Heart left ventricle (tissue), 16 donors: ENCODE measurements around the gene DPAGT1. TPM values are rescaled to one million over a fixed set of nuclear protein-coding genes. Genes with fewer than 3 reads are reported as not detected.

Experiments
- ATAC-seq, 4 donors: fragments of 200-7000 bp; cut with Tn5 transposase; one replicate each; pipeline ENCODE4 v1.9.1; 2020 to 2022; ENCODE audit warnings: moderate library complexity in 4 of 4, mild to moderate bottlenecking in 3 of 4, moderate number of reproducible peaks in 1 of 4
- DNase-seq, 5 donors: peaks; one replicate each; pipeline ENCODE4 v3.0.0-alpha.2; 2020
- H3K27ac ChIP-seq, 12 donors: fragments of 200-600 bp; sonication (generic) in 4 of 12; one replicate each; pipeline versions ENCODE4 v1.5.0 to v1.8.0; 2016 to 2022; ENCODE audit warnings: mild to moderate bottlenecking in 2 of 12
- H3K27me3 ChIP-seq, 9 donors: fragments of 200-600 bp; sonication (generic) in 2 of 9; one replicate each; pipeline versions ENCODE4 v1.5.1 to v1.8.0; 2016 to 2022; ENCODE audit warnings: mild to moderate bottlenecking in 3 of 9
- H3K36me3 ChIP-seq, 9 donors: fragments of 200-600 bp; sonication (generic) in 2 of 9; one replicate each; pipeline versions ENCODE4 v1.5.0 to v1.8.0; 2018 to 2022; ENCODE audit warnings: mild to moderate bottlenecking in 2 of 9
- H3K4me1 ChIP-seq, 12 donors: fragments of 200-600 bp; sonication (generic) in 4 of 12; one replicate each; pipeline versions ENCODE4 v1.5.0 to v1.8.0; 2016 to 2022; ENCODE audit warnings: mild to moderate bottlenecking in 3 of 12
- H3K4me3 ChIP-seq, 12 donors: fragments of 200-600 bp; sonication (generic) in 4 of 12; one replicate each; pipeline versions ENCODE4 v1.5.0 to v1.8.0; 2017 to 2022; ENCODE audit warnings: mild to moderate bottlenecking in 9 of 12, moderate library complexity in 4 of 12
- H3K9me3 ChIP-seq, 12 donors: fragments of 200-600 bp; sonication (generic) in 4 of 12; one replicate each; pipeline versions ENCODE4 v1.5.0 to v1.8.0; 2016 to 2022; ENCODE audit warnings: mild to moderate bottlenecking in 1 of 12
- CTCF ChIP-seq, 12 donors: fragments of 200-600 bp; sonication (generic) in 4 of 12; IDR thresholded peaks; one replicate each; pipeline versions ENCODE4 v1.5.0 to v1.8.0; 2018 to 2022; ENCODE audit warnings: antibody characterized with exemption in 12 of 12, mild to moderate bottlenecking in 5 of 12
- POLR2A ChIP-seq, 2 donors: fragments of 450-650 bp; IDR thresholded peaks; one replicate each; pipeline ENCODE4 v1.6.1; 2017; ENCODE audit warnings: antibody characterized with exemption in 2 of 2, mild to moderate bottlenecking in 2 of 2, moderate library complexity in 2 of 2
- whole genome bisulfite sequencing, 4 donors: extraction: QIAGEN DNeasy Blood & Tissue Kit in 2 of 4; methylation state at CpG; one replicate each; pipeline versions ENCODE4 v1.1.5 to v1.1.7; 2013 to 2018; 5-methylcytosine and 5-hydroxymethylcytosine counted together
- intact Hi-C, 10 donors: fragments of 100-400 bp; cut with DNase I; formaldehyde crosslinking; loops; one replicate each; pipeline versions ENCODE4 v1.11.1 to v1.14.2; 2022
- polyA plus RNA-seq, 2 donors: library from polyadenylated mRNA; stranded (reverse); fragments of 200-250 nt; gene quantifications; one replicate each; pipeline ENCODE4 v1.2.3, GENCODE V29; 2013
- total RNA-seq, 9 donors: library from RNA; depleted of rRNA in 2 of 9; stranded (reverse); fragments of >200 nt in 2 of 9; fragmentation: NEBNext Ultra II Directional in 3 of 9; extraction: Animal tissue kit (Norgen Biotek cat#: 25700) in 3 of 9; gene quantifications; one replicate each; pipeline versions ENCODE4 v1.1.0 to v1.2.4, GENCODE V29; 2016 to 2023
- donor health status: ischemic (EF 13 %, LVEDD 7.1; RV severe dilation, severe dysfunction).
- donor health status: healthy with polysubstance abuse.
- donor health status: DM: no; HTN: yes; CAD: no.
- donor health status: DM: no; HTN: no; CAD: no.
- donor health status: ischemic (EF 25% LVEDD 6.9; RV normal size, moderate dysfunction).
- donor health status: ischemic (EF 25% LVEDD 5.7; RV mildly dilated, moderate dysfunction).
- donor health status: healthy.
- donor health status: DM: yes; HTN: yes; CAD: no.
- donor health status: ischemic (EF 35%, LVEDD 5.7; RV mildly dilated, moderate dysfunction).
- donor health status: nonischemic (EF 11% LVEDD 7.7; RV severe dilation, severe dysfunction).
- donor health status: DM: yes; HTN: yes; CAD: no.
- donor health status: PGD.
- donor health status: ischemic (EF 29% LVEDD 5.4; RV normal size, mild dysfunction).
- donor health status: nonischemic (EF 23%, LVEDD 6.1; RV moderate dilation, normal function).

DPAGT1 gene
- total and polyA plus RNA-seq, 11 donors, result 11.2 to 32.9 (median 16.5) TPM

GRCh38 chr11:119081682-119082260, 19.9 kb downstream of the DPAGT1 start:
- TF ChIP-seq POLR2A (IDR thresholded peaks at IDR 0.05), result no peak
- no peaks in the 10 kb centered on the region for H3K27me3 ChIP-seq
- intact Hi-C loops, result loop anchor here in 1 of 10 donors (10.0 kb wide), 1 partner anchor 113 kb away; no protein-coding TSS in a partner anchor
- DNase-seq (no peak), ATAC-seq (no peak)
- H3K27ac ChIP-seq, result peak overlapping the region in 1 of 12 donors; percentile 56
- H3K4me3 ChIP-seq, result no peak overlapping the region
- H3K4me1 ChIP-seq, result peaks cover 0 to 29% (median 11%) of the 10 kb centered on the region in 12 donors
- 65 to 74% (median 67%) methylated on average over 7 of the region's 7 CpGs for WGBS, 4 donors
- H3K36me3 ChIP-seq, result peaks cover 5 to 61% (median 59%) of the 10 kb centered on the region in 9 donors
- H3K9me3 ChIP-seq, result no peaks in the 10 kb centered on the region

GRCh38 chr11:119078675-119079420, 22.8 kb downstream of the DPAGT1 start:
- Histone ChIP-seq H3K9me3 (no peaks in the 10 kb centered on the region), H3K4me1 (peaks cover 0 to 11% (median 0%) of the 10 kb centered on the region in 12 donors), H3K4me3 (no peak overlapping the region), H3K27ac (no peak overlapping the region), H3K36me3 (peaks cover 5 to 90% (median 88%) of the 10 kb centered on the region in 9 donors), H3K27me3 (no peaks in the 10 kb centered on the region)
- ATAC-seq, result no peak
- intact Hi-C loops, result no loop called here
- peak in 1 of 5 donors; percentile 8 for DNase-seq
- WGBS, 4 donors, result 91 to 96% (median 93%) methylated on average over 15 to 19 of the region's 19 CpGs
- TF ChIP-seq POLR2A (IDR thresholded peaks at IDR 0.05) (no peak), CTCF (IDR thresholded peaks at IDR 0.05) (no peak)

- H3K36me3 ChIP-seq, result peaks cover 5 to 100% (median 98%) of the 10 kb centered on the region in 9 donors
- intact Hi-C loops, result no loop called here
- no peak overlapping the region for H3K4me3 ChIP-seq
- TF ChIP-seq CTCF (IDR thresholded peaks at IDR 0.05) (no peak), POLR2A (IDR thresholded peaks at IDR 0.05) (no peak)
- H3K9me3 ChIP-seq, result no peaks in the 10 kb centered on the region
- peak in 1 of 5 donors; percentile 15 for DNase-seq
- ATAC-seq, result no peak
- peaks cover 0 to 11% (median 0%) of the 10 kb centered on the region in 12 donors for H3K4me1 ChIP-seq
- no peak overlapping the region for H3K27ac ChIP-seq
- 94 to 96% (median 95%) methylated on average over 11 of the region's 11 CpGs for WGBS, 4 donors
- no peaks in the 10 kb centered on the region for H3K27me3 ChIP-seq
These were observed 23.8 kb downstream of the DPAGT1 start for GRCh38 chr11:119077839-119078238.

GRCh38 chr11:119067371-119068222, 34.1 kb downstream of the DPAGT1 start, which contains the start of gene VPS11:
Gene VPS11 (plus strand): TSS chr11:119067818. CDS start chr11:119067824, 6 bp downstream.
- peak; percentile 98 to 99 (median 98) for ATAC-seq
- H3K27ac ChIP-seq, result peak within 1 kb of the TSS; percentile 60 to 95 (median 83)
- TF ChIP-seq POLR2A (IDR thresholded peaks at IDR 0.05) (peak in 1 of 2 donors; percentile 69), CTCF (IDR thresholded peaks at IDR 0.05) (no peak)

More at GRCh38 chr11:119067371-119068222, 34.1 kb downstream of the DPAGT1 start, which contains the start of gene VPS11:
- peaks cover 0 to 39% (median 24%) of the 10 kb centered on the region in 12 donors for H3K4me1 ChIP-seq
- intact Hi-C loops, result loop anchor here in 3 of 10 donors (1.0 to 2.0 kb wide), 3 partner anchors 27 to 35 kb away; a partner anchor contains a TSS
- 0% methylated on average over 42 to 49 of the region's 49 CpGs for WGBS, 4 donors
- H3K4me3 ChIP-seq, result peak within 1 kb of the TSS; percentile 71 to 97 (median 88)
- no peaks in the 10 kb centered on the region for H3K9me3 ChIP-seq
- H3K36me3 ChIP-seq, result peaks cover 0 to 45% (median 33%) of the 10 kb centered on the region in 9 donors
- DNase-seq, result peak; percentile 97 to 99 (median 99)
- H3K27me3 ChIP-seq, result no peaks in the 10 kb centered on the region
